ENCODE results near the gene RTEL1.

GRCh38 chr20:63678667-63679465, 20.8 kb downstream of the RTEL1 start:
- TF ChIP-seq CSRNP3 (CRISPR knock-in tag; IDR thresholded peaks at IDR 0.05) (no peak), PATZ1 (CRISPR knock-in tag; IDR thresholded peaks at IDR 0.05; ENCODE audit: borderline replicate concordance) (no peak), PPARA (CRISPR knock-in tag; IDR thresholded peaks at IDR 0.05; ENCODE audit: borderline replicate concordance) (no peak), SNAI2 (CRISPR knock-in tag; IDR thresholded peaks at IDR 0.05) (no peak)

Measured in SK-N-SH treated with all-trans-retinoic acid at 6 μM for 48 hours (cell line).